ENCODE results near the gene PDLIM7. TPM values are rescaled to one million over a fixed set of nuclear protein-coding genes. Genes with fewer than 3 reads are reported as not detected.

The PDLIM7 gene
- total and polyA plus RNA-seq, 2 of the 8 experiments (the other 6 are each of a cell fraction or from before 2014, with no cell fraction given) = 67.3 to 94.2 TPM

GRCh38 chr5:177490992-177491391 lies 6.4 kb downstream of the PDLIM7 start (continued):
- TF ChIP-seq FOSL1 (IDR thresholded peaks at IDR 0.05; ENCODE audit: insufficient read depth, low read depth, low read length) = no peak
- TF ChIP-seq POLR2A (IDR thresholded peaks at IDR 0.05; ENCODE audit: control extremely low read depth in 1 of 2, low read depth in 2 of 2, low read length in 2 of 2) = no peak
- TF ChIP-seq CHD7 (IDR thresholded peaks at IDR 0.05; ENCODE audit: insufficient replicate concordance, low read length) = no peak

All from H1 (cell line).